Adrenal gland (tissue), 12 donors: ENCODE results near the gene PRORP. TPM values are rescaled to one million over a fixed set of nuclear protein-coding genes. Genes with fewer than 3 reads are reported as not detected.
"Not testable (repeated sequence)": the region's sequence is repeated elsewhere in the genome, so short reads cannot be mapped to it uniquely, and the experiment has no call there.

Experiments
- DNase-seq, 7 donors: peaks; one replicate each; pipeline ENCODE4 v3.0.0-alpha.2; 2019 to 2020
- H3K27ac ChIP-seq, 5 donors: fragments of 200-600 bp; sonication (generic) in 4 of 5; 1 replicate in 3 of 5; 2 replicates in 2 of 5; pipeline versions ENCODE4 v1.5.1 to v1.8.0; 2016 to 2020; ENCODE audit warnings: mild to moderate bottlenecking in 1 of 5
- H3K27me3 ChIP-seq: fragments of 200-600 bp; 2 replicates; pipeline ENCODE4 v1.8.0; 2021
- H3K36me3 ChIP-seq, 2 donors: fragments of 200-600 bp; replicated peaks in 1 of 2; 1 replicate in 1 of 2; 2 replicates in 1 of 2; pipeline versions ENCODE4 v1.5.1 to v1.8.0; 2018 to 2022
- H3K4me1 ChIP-seq, 2 donors: fragments of 200-600 bp; replicated peaks in 1 of 2; 1 replicate in 1 of 2; 2 replicates in 1 of 2; pipeline versions ENCODE4 v1.5.1 to v1.8.0; 2018 to 2021
- H3K4me3 ChIP-seq, 4 donors: fragments of 200-600 bp; sonication (generic) in 3 of 4; one replicate each; pipeline ENCODE4 v1.5.1; 2016 to 2018
- H3K9me3 ChIP-seq, 3 donors: fragments of 200-600 bp; sonication (generic) in 1 of 3; replicated peaks in 1 of 3; 1 replicate in 2 of 3; 2 replicates in 1 of 3; pipeline versions ENCODE4 v1.5.1 to v1.8.0; 2016 to 2021
- CTCF ChIP-seq, 6 experiments: fragments of 450-650 bp in 4 of 6; fragments of 200-600 bp in 2 of 6; sonication (generic) in 1 of 6; IDR thresholded peaks; 1 replicate in 5 of 6; 2 replicates in 1 of 6; pipeline versions ENCODE4 v1.5.1 to v1.8.0; 2016 to 2021; ENCODE audit warnings: antibody characterized with exemption in 6 of 6, mild to moderate bottlenecking in 2 of 6, moderate library complexity in 1 of 6
- POLR2A ChIP-seq, 2 donors: fragments of 450-650 bp; IDR thresholded peaks; one replicate each; pipeline ENCODE4 v1.6.1; 2017; ENCODE audit warnings: antibody characterized with exemption in 2 of 2, mild to moderate bottlenecking in 2 of 2, moderate library complexity in 1 of 2
- WGBS, 4 donors: extraction: QIAGEN DNeasy Blood & Tissue Kit in 2 of 4; methylation state at CpG; one replicate each; pipeline versions ENCODE4 v1.1.5 to v1.1.7; 2013 to 2017; 5-methylcytosine and 5-hydroxymethylcytosine counted together
- intact Hi-C, 2 donors: fragments of 100-400 bp; cut with DNase I; formaldehyde crosslinking; loops; one replicate each; pipeline versions ENCODE4 v1.14.1 to v1.15.0; 2022 to 2023
- polyA plus RNA-seq, 3 donors: library from polyadenylated mRNA; stranded (reverse); fragments of 200-250 nt in 2 of 3; fragments of 350-450 nt in 1 of 3; fragmentation: Illumina TruSeq in 1 of 3; extraction: RNeasy Lipid Tissue Mini Kit (QIAGEN cat#74804) in 1 of 3; gene quantifications; one replicate each; pipeline ENCODE4 v1.2.3, GENCODE V29; 2013 to 2014
- total RNA-seq, 9 donors: library from RNA; depleted of rRNA in 4 of 9; stranded (reverse); fragments of >200 nt in 4 of 9; fragments of 120-200 nt in 1 of 9; fragmentation: NEBNext Ultra II Directional in 1 of 9; extraction: Animal tissue kit (Norgen Biotek cat#: 25700) in 1 of 9; gene quantifications; one replicate each; pipeline versions ENCODE4 v1.1.0 to v1.2.4, GENCODE V29; 2013 to 2023
- donor health status: healthy with polysubstance abuse.
- donor health status: Bipolar disorder and iron deficiency.
- donor health status: DM: yes; HTN: yes; CAD: no.
- donor health status: DM: no; HTN: no; CAD: no.
- donor health status: DM: no; HTN: no; CAD: no.
- donor health status: DM: yes; HTN: yes; CAD: no.

The PRORP gene
- total and polyA plus RNA-seq, 12 donors, result 3.9 to 52.2 (median 31.6) TPM

GRCh38 chr14:35147186-35147585 is 24.8 kb downstream of the PRORP start:
- no peak for TF ChIP-seq CTCF (IDR thresholded peaks at IDR 0.05)
- TF ChIP-seq POLR2A (IDR thresholded peaks at IDR 0.05), result no peak
- H3K9me3 ChIP-seq, result no peaks in the 10 kb centered on the region
- H3K27me3 ChIP-seq, result no peaks in the 10 kb centered on the region
- no peak overlapping the region for H3K27ac ChIP-seq
- no peaks in the 10 kb centered on the region for H3K36me3 ChIP-seq
- 85 to 93% (median 90%) methylated on average over 2 of the region's 2 CpGs for WGBS, 4 donors
- no peak for DNase-seq
- no peaks in the 10 kb centered on the region for H3K4me1 ChIP-seq
- H3K4me3 ChIP-seq, result no peak overlapping the region
- intact Hi-C loops, result no loop called here

GRCh38 chr14:35147711-35148110 is 25.4 kb downstream of the PRORP start:
- Histone ChIP-seq H3K4me3 (no peak overlapping the region), H3K4me1 (no peaks in the 10 kb centered on the region), H3K27me3 (no peaks in the 10 kb centered on the region), H3K9me3 (no peaks in the 10 kb centered on the region), H3K27ac (no peak overlapping the region), H3K36me3 (no peaks in the 10 kb centered on the region)
- TF ChIP-seq CTCF (IDR thresholded peaks at IDR 0.05), result no peak
- no peak for TF ChIP-seq POLR2A (IDR thresholded peaks at IDR 0.05)
- no peak for DNase-seq
- 86 to 92% (median 89%) methylated on average over 3 of the region's 3 CpGs for WGBS, 4 donors
- intact Hi-C loops, result no loop called here

- Histone ChIP-seq H3K4me3 (no peak overlapping the region), H3K27ac (no peak overlapping the region), H3K27me3 (no peaks in the 10 kb centered on the region), H3K36me3 (no peaks in the 10 kb centered on the region), H3K9me3 (no peaks in the 10 kb centered on the region), H3K4me1 (no peaks in the 10 kb centered on the region)
- intact Hi-C loops, result no loop called here
- no peak for DNase-seq
- TF ChIP-seq CTCF (IDR thresholded peaks at IDR 0.05) (no peak), POLR2A (IDR thresholded peaks at IDR 0.05) (no peak)
- WGBS, 4 donors, result 96 to 100% (median 99%) methylated on average over 3 to 4 of the region's 4 CpGs
These were observed 26.9 kb downstream of the PRORP start for GRCh38 chr14:35149239-35149638.

GRCh38 chr14:35152531-35152930 is 30.2 kb downstream of the PRORP start:
- H3K4me1 ChIP-seq, H3K27me3 ChIP-seq, intact Hi-C loops, H3K9me3 ChIP-seq, H3K36me3 ChIP-seq, H3K27ac ChIP-seq, DNase-seq, H3K4me3 ChIP-seq: not testable (repeated sequence)
- 98 to 99% (median 98%) methylated on average over 16 to 35 of the region's 35 CpGs; no CpG with 5 or more reads in 1 of the 4 donors for WGBS, 4 donors

- Histone ChIP-seq H3K9me3 (no peaks in the 10 kb centered on the region), H3K27me3 (no peaks in the 10 kb centered on the region), H3K4me1 (peaks cover 0 to 7% of the 10 kb centered on the region in 2 donors), H3K27ac (no peak overlapping the region), H3K4me3 (no peak overlapping the region), H3K36me3 (no peaks in the 10 kb centered on the region)
- no peak for DNase-seq
- WGBS, 4 donors, result 72 to 89% (median 77%) methylated on average over 2 of the region's 2 CpGs
- intact Hi-C loops, result no loop called here
- TF ChIP-seq POLR2A (IDR thresholded peaks at IDR 0.05) (no peak), CTCF (IDR thresholded peaks at IDR 0.05) (no peak)
These were observed 31.7 kb downstream of the PRORP start for GRCh38 chr14:35154016-35154415.
